Melanocyte of skin (primary cell): ENCODE measurements around the gene RRAS2. TPM values are rescaled to one million over a fixed set of nuclear protein-coding genes. Genes with fewer than 3 reads are reported as not detected.

Source experiments
- total RNA-seq, 2 donors: library from RNA; depleted of rRNA; stranded (reverse); fragments of >200 nt; gene quantifications; 2 replicates each; pipeline ENCODE4 v1.2.3, GENCODE V29; 2012

Gene RRAS2
- total RNA-seq = 10 to 100 TPM; 18.0 to 20.0 TPM

DNA sequence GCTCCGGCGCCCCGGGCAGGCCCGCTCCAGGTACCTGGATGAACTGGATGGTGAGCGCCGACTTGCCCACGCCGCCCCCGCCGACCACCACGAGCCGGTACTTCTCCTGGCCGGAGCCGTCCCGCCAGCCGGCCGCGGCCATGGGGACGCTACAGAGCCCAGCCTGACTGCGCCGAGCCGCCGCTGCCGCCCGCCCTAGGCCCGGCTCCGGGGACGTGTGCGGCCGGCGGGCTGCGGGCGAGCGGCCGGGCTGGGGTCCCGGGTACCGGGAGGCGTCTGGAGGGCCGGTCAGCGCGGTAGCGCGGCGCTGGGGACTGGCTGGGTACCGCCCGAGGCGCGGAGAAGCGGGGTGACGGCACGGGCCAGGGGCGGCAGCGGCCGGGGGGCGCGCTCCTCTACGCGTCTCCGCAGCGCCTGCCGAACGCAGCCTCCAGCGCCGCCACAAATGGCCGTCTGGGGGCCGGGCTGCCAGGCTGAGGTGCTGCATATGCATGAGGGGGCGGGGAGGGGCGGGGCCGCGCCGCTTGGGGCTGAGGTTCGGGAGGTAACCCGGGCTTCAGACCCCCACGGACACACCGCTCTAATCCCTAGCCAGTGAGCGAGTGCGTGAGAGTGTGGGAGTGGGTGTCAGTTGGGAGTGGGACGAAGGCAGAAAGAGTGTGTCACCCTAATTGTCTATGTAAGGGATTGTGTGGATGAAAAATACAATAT is at the start of gene RRAS2:
TSS of gene RRAS2 (minus strand) at position 455 of the 711 bp plus-strand sequence. CDS start at position 142, 313 bp downstream.

Other genes starting within 250 kb of the RRAS2 start
- gene COPB1, start 140.6 kb upstream of the RRAS2 start, total RNA-seq = 100 to 1,000 TPM; 130 to 149 TPM
- gene PSMA1, start 161.2 kb upstream of the RRAS2 start, total RNA-seq = 100 to 1,000 TPM; 119 to 204 TPM